A549 treated with Mapracorat at 1 μM for 4 hours (cell line): ENCODE measurements around the gene TTI1. TPM values are rescaled to one million over a fixed set of nuclear protein-coding genes. Genes with fewer than 3 reads are reported as not detected.

ENCODE experiments used
- total RNA-seq: library from RNA; stranded (reverse); fragments of 200-300 nt; extraction: Qiagen RNA extraction; gene quantifications from 5 replicates; pipeline ENCODE4 v1.2.3, GENCODE V29; 2022

The TTI1 gene
- total RNA-seq, result 19.1 to 23.0 TPM (median 21.6 TPM) in 5 replicates

DNA sequence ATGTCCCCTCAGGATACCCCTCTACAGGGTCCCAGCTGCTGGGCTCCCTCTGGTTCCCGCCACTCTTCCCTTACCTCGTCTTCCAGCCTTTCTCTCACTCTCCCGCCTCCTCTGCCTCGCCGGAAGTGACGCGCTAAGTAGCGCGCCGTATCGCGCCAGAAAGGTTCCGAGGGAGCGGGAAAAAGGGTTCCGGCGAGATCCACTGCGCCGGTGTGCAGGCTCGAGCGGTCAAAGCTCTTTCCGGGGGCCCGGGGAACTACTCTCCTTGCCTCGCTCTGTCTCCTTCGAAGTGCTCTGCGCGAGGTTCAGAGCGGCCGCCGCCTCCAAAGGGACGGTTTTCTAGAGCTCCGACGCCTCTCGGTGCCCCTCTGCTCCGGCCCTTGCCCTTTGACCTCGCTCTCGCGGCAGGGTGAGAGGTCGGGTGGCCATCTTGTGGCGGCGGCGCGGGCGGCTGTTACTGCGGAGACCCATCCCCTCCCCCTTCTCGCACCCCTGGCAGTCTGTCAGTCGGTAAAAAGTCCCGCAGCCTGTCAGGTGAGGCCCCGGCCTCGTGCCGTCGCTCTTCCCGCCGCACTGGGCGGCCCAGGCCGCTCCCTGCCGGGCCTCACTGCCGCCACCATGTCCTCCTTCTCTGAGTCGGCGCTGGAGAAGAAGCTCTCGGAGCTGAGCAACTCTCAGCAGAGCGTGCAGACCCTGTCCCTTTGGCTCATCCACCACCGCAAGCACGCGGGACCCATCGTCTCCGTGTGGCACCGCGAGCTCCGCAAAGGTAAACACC lies at the start of gene TTI1, which contains the start of gene RPRD1B:
Gene TTI1 (minus strand): TSS at position 127 of the 778 bp plus-strand sequence. CDS start 19,640 bp downstream, outside the sequence.
Gene RPRD1B (plus strand): TSS at position 417 of the 778 bp plus-strand sequence. CDS start 202 bp downstream, at position 619.

Other genes with a start within 250 kb of the TTI1 start
- 16.6 to 24.7 TPM (median 19.1 TPM) in 5 replicates for gene VSTM2L, start 130.3 kb downstream of the TTI1 start, total RNA-seq
- gene RPRD1B, start 290 bp upstream of the TTI1 start, total RNA-seq, result 25.6 to 33.5 TPM (median 27.9 TPM) in 5 replicates
- 343 to 504 TPM (median 454 TPM) in 5 replicates for gene TGM2, start 131.8 kb upstream of the TTI1 start, total RNA-seq
- 0.08 to 0.26 TPM (median 0.13 TPM) in 5 replicates for gene KIAA1755, start 227.3 kb upstream of the TTI1 start, total RNA-seq